NCI-H2227 (cell line): ENCODE data around the gene KCNH8.

Source experiments
- DNase-seq: peaks from one replicate; lab custom pipeline; 2025; ENCODE audit not compliant: unreplicated experiment; lab: John Stamatoyannopoulos, UW

The KCNH8 gene

DNA sequence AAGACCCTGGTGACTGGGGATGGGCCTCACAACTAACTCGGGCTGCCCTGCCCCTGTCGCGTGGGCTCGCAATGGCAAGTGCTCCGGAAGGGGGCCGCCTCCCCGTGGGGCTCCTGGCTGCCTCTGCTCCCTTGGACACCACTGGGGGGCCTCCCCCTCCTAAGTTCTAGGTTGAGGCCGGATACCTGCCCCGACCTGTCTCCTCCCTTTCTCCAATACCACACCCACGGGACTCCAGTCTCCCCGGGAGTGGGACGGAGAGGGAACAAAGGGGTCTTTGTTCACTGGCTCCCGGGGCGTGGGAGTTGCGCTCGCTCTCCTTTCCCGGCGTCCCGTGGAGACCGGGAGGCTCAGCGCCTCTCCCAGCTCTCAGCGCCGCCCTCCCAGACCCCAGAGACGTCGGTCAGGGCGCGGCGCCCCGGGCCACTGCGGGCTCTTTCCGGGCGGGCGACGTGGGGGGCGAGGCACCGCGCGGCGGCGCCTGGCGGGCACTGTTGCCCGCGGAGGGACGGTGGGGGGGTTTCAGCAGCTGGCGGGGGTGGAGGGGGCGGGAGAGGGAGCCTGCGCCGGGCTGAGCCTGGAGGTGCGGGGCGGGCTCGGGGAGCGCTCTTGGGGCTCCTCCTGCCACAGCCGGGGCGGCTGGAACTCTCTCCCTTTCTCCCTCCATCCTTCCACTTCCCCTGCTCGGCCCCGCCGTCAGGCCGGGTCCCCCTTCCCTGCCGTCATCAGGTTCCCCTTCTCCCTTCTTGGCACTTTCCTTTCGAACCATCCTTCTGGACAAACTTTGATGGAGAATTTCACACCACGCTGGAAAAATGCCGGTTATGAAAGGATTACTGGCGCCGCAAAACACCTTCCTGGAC, at the start of gene KCNH8:
KCNH8 (plus strand) TSS at position 606 of the 863 bp plus-strand sequence; CDS start at position 816, 210 bp downstream.
- DNase-seq = peak; percentile 77

- peak; percentile 0 for DNase-seq
These were observed 45.5 kb upstream of the KCNH8 start for GRCh38 chr3:19102654-19103290.

DNA sequence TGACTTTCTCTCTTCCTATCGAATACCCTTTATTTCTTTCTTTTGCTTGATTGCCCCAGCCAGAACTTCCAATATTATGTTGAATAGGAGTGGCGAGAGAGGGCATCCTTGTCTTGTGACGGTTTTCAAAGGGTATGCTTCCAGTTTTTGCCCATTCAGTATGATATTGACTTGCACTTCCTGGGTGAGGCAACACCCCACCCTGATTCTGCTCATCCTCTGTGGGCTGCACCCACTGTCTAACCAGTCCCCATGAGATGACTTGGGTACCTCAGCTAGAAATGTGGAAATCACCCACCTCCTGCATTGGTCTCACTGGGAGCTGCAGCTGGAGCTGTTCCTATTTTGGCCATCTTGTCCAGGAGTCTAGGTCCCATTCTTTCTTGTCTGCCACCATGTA, 44.8 kb upstream of the KCNH8 start:
- DNase-seq = no peak

DNA sequence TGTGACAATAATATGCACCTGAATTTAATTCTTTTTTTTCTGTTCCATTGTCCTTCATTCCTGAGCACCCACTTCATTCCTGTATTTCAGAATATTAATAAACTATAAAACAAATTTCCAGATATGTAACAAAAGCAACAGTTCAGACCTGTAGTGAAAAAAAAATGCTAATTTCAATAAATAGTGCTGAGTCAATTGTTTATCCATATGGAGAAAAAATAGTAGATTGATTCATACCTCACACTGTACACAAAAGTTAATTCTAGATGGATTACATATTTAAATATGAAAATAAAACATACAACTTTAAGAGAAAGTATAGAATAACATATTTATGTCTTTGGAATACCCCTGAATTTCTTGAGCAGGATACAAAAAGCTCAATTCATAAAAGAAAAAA, 43.9 kb upstream of the KCNH8 start:
- DNase-seq = no peak

DNA sequence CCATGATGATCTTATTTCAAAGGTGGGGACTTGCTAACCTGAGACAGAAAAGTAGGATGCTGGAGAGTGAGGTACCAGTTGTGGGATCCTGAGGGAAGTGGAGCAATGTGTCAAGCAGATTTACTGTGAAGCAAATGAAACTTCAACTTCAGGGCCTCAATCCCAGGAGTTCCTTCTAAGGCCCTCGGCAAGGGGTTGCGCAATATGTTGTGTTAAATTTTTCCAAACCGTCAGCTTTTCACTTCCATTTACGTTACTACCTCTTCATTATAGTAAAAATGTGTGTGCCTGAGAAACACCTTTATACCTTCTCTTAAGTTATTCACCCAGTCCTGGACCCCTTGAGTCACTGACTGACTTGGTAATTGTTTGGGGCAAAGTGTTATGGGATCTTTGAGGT, 42.5 kb upstream of the KCNH8 start:
- DNase-seq = no peak

DNA sequence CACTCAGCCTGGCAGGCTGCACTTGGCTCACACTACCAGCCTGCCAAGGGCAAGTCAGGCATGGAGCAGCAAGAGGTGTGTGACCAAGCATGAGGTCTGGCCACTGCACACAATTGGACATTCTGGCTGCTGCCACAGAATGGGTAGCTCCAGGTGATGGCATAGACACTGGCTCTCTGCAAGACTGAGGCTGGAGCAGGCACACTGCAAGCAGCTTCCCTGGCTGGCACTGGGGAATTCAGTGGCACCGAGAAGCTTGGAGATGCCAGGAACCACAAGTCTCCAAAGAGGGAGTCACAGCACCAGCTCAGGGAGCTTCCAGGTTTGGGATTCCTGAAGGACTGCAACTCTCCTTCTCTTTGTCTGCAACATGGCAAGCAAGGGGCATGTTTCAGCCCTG, 42.0 kb upstream of the KCNH8 start:
- no peak for DNase-seq

- no peak for DNase-seq
These were observed 40.6 kb upstream of the KCNH8 start for GRCh38 chr3:19107719-19108118.

DNA sequence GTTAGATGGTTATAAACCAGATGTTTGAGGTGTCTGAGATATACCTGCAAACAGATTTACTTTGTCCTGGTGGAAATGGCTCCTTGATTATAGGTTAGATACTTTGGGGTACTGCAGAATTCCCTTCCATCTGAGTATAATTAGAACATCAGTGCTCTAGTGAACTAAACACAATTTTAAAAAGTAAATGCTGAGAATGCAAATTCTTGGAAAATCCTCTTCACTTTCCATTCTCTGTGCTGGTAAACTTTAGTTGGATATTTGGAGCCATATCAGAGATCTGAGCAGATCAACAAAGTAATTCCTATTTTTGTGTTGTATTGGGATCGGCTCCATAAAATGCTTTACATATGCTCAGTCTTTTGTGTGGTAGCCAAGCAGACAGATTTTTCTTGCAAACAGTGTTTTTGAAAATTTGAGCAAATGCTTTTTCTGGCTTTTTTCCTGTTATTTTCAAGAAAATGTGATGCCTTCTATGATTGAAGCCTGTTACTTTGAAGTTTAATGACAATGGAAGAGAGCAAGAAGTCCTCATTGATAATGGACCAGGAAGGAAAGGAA, 37.9 kb upstream of the KCNH8 start:
- DNase-seq = no peak

DNA sequence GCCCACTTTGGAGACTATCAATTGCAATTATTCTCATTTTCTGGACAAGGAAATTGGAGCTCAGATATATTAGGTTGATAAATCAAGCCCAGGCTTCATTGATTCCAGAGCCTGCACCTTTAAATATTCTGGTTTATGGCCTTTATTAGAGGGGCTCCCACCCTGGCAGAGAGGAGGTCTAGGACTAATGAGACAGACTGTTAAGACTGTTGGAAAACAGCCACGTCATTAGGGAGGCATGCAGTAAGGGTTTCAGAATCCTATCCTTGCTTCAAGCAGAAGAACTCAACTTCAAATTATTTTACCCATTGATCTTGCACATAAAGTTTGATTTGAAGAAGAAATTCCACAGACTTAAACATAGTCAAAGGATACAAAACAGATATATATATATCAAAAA, 33.8 kb upstream of the KCNH8 start:
- DNase-seq = no peak

DNA sequence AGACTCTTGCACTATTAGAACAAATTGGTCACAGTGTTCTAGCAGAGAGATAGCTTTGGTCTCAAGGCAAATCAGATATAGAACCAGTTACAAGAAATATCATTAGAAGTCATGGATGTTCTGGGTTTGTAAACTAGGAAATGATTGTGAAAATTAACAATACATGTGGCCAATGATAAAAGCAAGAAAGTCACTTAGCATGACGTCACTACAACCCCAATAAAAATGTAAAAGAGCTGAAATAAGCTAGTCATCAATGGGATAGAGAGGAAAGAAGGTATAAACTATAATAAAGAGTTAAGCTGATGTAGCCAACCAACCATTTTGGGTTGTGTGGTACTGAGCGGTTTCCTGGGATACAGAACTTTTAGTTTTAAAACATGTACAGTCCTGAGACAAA, 32.1 kb upstream of the KCNH8 start:
- DNase-seq = no peak

DNA sequence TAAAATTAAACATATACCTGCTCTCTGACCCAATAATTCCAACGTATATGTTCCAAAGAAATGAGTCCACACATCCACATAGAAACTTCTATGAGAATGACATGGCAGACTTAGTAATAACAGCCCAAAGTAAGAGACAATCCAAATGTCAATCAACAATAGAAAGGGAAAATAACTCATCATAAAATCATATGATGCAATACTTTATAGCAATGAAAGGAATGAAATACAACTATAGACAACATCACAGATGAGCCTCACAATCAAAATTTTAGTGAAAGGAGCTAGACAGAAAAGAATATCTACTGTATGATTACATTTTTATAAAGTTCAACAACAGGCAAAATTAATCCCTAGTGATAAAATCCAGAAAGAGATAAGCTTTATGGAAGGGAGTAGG, 23.6 kb upstream of the KCNH8 start:
- DNase-seq = no peak

GRCh38 chr3:19139863-19140262, 8.4 kb upstream of the KCNH8 start:
- no peak for DNase-seq

GRCh38 chr3:19146685-19147650, 1.3 kb upstream of the KCNH8 start:
- DNase-seq = peak; percentile 88

DNA sequence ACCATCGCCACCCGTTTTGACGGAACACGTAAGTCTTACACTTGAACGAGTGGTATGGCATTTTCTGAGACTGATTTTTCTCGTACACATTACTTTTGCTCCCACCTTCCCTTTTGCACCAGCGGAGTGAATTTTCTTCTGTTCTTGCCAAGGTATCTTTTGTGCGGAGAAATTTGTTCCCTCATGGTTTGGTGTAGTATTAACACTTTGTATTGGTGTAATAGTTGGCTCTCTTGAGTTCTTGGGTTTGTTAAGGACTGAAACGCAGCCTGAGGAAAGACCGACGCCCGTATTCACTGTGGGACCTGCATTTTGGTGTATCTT, 420 bp downstream of the KCNH8 start:
- no peak for DNase-seq

DNA sequence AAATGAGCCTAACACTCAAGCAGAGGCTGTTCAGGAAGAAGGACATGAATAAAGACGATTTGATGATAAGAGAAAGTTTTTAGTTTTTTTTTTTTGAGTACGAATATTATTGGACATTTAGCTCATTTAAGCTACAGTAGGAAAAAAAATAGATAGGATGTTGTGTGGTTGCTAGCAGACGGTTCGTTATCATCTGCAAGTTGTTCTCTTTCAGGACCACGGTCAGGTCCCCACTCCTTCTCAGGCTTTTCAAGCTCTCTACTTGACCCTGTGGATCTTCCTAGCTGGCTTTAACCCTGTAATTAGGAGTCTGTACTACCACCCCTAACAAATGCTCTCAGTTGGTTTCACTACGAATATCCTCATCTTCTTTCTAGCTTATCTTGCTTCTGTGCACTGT, 1.1 kb downstream of the KCNH8 start:
- DNase-seq = no peak

DNA sequence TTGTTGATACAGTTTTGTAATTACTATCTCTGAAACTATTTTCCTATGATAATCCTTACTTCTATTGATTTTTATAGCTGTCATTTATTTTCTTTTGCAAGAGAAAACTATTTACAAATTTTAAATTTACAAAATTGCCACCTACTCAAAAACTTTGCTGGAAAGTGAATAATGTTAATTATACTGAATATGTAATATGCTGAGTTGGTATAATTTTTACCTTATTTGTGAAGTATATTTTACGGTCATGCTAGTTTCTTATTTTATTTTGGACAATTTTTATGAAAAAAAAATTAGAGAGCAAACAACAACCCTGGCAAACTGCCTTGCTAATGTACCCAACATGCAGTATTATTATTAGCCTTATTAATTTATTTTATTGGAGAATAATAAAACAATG, 2.9 kb downstream of the KCNH8 start:
- DNase-seq = no peak

DNA sequence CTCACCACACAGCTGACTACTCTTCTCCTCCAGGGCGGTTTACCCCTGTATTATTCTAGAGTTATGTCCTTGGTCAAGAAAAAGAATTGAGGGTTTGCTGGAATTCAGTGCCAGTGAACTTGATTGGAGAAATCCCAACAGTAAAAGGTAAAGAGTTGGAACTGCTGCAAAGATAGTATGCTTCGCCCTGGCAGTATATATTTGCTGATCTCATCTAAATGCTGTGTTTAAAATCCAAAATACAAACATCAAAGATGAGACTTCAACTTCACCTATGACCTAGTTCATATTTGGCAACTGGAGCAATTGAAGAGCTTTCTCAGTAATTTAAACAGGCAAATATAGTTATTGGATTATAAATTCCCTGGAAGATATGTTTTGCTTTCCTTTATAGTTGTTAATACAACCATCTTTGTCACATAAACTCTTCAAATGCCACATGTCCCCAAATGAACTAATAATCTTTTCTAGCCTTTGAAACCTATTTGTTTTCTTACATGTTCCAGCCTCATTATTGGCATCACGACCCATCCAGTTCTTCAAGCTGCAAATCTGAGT, 6.5 kb downstream of the KCNH8 start:
- no peak for DNase-seq

DNA sequence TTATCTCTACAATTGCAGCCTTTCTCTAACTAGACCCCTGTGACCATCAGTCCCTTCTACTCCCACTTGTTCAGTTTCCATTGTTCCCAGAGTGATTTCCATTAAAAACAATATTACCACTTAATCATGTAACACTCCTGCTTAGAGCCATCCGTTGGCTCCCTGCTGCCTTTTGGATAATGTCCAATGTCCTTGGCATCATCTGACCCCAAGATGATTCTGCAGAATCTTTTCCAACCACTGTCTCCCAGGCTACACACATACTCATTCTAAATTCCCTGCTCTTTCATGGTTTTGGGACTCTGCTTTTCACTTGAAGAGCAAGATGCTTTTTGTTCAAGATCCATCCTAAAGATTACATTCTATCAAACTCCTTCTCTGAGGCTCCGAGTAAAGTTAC, 7.1 kb downstream of the KCNH8 start:
- peak; percentile 59 for DNase-seq

- DNase-seq = no peak
These were observed 11.8 kb downstream of the KCNH8 start for GRCh38 chr3:19159966-19160635.

GRCh38 chr3:19165654-19166053, 17.3 kb downstream of the KCNH8 start:
- no peak for DNase-seq
